ENCODE data around the gene ATP8A1.

Gene ATP8A1

GRCh38 chr4:42562016-42562415 lies 94.9 kb downstream of the ATP8A1 start:
- no peak for DNase-seq

GRCh38 chr4:42561031-42561430 lies 95.9 kb downstream of the ATP8A1 start:
- no peak for DNase-seq

DNA sequence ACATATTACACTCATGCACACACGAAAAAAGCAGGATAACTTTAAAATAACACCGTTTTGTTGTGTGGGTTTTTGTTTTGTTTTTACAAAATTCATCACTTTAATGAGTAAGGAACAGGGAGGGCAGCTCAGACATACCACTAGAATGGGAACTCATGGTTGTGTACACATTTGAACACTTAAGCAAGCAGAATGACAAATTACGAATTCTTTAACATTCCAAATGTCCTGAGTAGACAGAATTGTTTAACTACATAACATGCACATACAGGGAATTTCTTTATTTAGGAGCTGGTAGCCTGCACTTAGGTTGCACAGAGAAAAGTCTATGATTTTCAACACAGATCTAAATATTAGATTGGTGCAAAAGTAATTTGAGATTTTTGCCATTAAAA lies 96.4 kb downstream of the ATP8A1 start:
- DNase-seq, result no peak

DNA sequence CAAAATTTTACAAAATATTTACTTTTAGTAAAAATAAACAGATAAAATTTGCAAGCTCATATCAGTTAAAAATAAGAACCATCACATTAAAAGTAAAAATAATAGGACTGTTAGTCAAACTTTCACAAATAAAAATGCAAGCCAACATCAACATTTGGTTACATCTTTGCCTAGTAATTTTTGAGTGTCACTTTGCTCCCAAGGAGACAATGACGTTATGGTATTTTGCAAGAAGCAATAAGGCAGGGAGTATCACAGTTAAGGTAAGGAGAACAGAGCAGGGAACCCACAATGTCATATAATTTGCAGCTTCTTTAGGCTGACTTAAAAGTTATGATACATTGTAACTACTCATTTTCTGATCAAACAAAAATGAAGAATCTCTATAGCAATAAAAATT lies 98.7 kb downstream of the ATP8A1 start:
- no peak for DNase-seq

GRCh38 chr4:42555828-42556227 lies 101.1 kb downstream of the ATP8A1 start:
- no peak for DNase-seq

DNA sequence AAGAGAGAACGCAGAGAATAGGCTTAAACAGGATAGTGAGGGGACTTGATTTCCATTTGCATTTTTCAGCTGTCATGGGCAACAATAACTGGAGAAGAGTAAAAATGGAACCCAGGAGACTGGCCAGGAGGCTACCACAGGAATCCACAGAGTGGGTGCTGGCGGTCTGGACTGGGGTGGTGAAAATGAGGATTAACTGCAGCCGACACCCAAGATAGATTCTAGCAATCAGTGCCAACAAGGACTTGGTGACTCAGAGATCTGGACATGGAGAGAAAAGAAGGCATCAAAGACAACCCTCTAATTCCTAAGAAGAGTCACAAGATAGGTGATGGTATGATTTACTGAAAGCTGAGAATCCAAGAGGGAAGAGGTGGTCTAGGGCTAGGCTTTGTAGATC lies 102.8 kb downstream of the ATP8A1 start:
- no peak for DNase-seq

DNA sequence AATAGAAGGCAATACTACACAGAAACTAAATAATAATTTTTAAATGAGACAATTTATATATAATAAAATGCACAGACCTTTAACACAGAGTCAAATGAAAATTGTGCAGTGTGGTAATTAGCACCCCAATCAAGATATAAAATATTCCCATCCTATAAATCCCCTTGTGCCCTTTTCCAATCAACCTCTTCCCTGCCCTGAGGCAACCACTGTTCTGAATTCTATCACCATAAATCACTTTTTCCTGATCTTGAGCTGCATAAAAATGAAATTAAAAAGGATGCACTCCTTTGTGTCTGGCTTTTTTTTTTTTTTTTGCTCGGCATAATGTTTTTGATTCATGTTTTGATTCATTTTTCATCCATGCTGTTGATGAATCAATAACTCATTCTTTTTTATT lies 107.0 kb downstream of the ATP8A1 start:
- no peak for DNase-seq

- no peak for DNase-seq
Observed at GRCh38 chr4:42547805-42548204, 109.1 kb downstream of the ATP8A1 start.

GRCh38 chr4:42543762-42544161 lies 113.1 kb downstream of the ATP8A1 start:
- DNase-seq, result no peak

- DNase-seq, result no peak
Observed at GRCh38 chr4:42543126-42543525, 113.8 kb downstream of the ATP8A1 start.

- no peak for DNase-seq
Observed at GRCh38 chr4:42541647-42542046, 115.3 kb downstream of the ATP8A1 start.

DNA sequence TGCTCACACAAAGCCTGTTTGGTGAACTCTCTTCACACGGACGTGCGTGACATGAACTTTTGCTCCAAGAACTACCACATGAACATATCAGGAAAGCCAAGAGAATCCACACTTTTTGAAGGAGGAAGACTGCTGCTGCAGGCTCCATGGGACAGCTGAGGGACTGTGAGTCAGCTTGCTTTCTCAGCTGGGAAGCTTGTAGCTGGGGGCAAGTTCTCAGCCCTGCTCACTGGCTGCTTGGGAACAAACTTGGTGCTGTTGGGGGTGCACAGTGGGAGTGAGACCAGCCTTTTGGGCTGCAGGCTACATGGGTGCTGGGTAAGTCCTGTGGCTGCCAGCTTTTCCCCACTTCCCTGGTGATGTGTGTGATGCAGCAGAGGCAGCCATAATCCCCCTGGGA lies 123.9 kb downstream of the ATP8A1 start:
- DNase-seq, result no peak

DNA sequence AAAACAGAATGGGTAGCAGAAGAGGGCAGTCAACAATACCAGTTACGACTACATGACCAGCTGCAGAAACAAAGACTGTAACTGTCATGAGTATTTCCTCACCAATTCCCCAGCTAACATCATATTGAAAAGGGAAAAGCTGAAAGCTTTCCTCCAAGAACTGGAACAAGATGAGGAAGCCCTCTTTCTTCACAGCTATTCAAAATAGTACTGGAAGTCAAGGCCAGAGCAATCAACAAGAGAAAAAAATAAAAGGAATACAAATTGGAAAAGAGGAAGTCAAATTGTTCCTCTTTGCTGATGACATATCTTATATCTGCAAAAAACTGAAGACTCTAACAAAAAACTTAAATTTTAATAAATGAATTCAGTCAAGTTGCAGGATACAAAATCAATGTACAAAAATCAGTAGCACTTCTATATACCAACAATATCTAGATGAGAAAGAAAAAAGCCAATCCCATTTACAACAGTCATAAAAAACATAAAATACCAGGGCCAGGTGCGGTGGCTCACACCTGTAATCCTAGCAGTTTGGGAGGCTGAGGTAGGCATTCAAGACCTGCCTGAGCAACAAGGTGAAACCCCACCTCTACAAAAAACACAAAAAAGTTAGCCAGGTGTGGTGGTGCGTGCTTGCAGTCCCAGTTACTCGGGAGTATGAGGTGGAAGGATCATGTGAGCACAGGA lies 125.4 kb downstream of the ATP8A1 start:
- no peak for DNase-seq

GRCh38 chr4:42523066-42523718 lies 133.7 kb downstream of the ATP8A1 start:
- no peak for DNase-seq

- DNase-seq, result no peak
Observed at GRCh38 chr4:42519803-42520417, 137.0 kb downstream of the ATP8A1 start.

- no peak for DNase-seq
Observed at GRCh38 chr4:42515156-42515884, 141.6 kb downstream of the ATP8A1 start.

DNA sequence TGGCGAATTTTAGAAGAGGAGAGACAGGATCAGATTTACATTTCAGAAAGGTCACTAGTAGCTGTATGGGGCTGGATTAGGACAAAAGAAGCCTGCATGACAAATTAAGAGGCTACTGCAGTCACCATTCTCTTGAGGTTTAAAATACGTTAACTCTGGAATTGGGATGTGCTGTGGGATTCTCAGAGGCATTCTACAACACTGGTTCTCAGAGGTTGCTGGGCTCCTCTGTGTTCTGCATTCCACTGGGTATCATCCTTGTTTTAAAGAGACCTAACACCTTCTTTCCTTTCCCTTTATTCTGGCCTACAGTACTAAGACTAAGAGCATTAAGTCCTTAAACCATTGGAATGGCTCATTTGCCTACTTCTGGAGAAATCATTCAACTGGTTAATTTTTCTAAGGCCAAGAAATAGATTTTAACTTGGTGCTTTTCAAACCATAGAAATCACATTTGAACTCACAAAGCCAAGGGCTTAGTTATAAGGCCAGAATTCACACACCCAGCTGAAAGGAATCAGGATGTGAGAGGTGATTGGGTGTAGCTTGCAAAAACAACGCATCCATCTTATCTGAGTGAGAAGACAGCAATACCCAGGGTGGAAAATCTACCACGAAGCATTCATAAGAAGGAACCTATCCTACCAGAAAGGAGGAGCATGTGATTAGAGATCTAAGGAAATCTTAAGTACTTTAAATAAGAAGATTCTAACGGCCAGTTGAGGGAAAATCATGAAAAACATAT lies 143.0 kb downstream of the ATP8A1 start:
- DNase-seq, result no peak

DNA sequence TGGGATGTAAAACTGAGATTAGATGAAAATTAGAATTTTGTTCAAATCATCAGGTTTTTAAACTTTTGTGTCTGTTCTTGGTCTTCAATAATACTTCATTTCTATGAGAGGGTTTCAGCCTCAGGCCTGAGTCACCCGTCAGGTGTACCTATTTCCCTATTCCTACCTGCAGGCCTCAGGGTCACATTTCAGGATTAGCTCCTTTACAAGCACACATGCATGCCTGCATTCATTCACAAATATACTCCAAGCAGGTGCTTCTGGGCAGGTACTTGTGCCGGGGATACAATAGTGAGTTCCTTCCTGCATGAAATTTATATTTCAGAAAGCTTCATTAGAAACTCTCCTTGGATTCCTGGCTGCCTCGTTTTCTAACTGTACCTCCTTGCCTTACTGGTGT lies 144.7 kb downstream of the ATP8A1 start:
- DNase-seq, result no peak

GRCh38 chr4:42510225-42510624 lies 146.7 kb downstream of the ATP8A1 start:
- DNase-seq, result no peak

- DNase-seq, result no peak
Observed at GRCh38 chr4:42501624-42502401, 155.1 kb downstream of the ATP8A1 start.

- DNase-seq, result no peak
Observed at GRCh38 chr4:42498040-42498439, 158.9 kb downstream of the ATP8A1 start.
